Endodermal cell (in vitro differentiated cells): ENCODE data around the gene PDCD2L. TPM values are rescaled to one million over a fixed set of nuclear protein-coding genes. Genes with fewer than 3 reads are reported as not detected.
"Not testable (repeated sequence)": the region's sequence is repeated elsewhere in the genome, so short reads cannot be mapped to it uniquely, and the experiment has no call there.

Experiments
- DNase-seq: peaks from one replicate; pipeline ENCODE4 v3.0.0-alpha.2; 2017
- H3K27ac ChIP-seq: 2 replicates; pipeline ENCODE4 v1.5.1; 2013; ENCODE audit warnings: mild to moderate bottlenecking, low read depth, low read length, moderate library complexity
- H3K27me3 ChIP-seq: 2 replicates; pipeline ENCODE4 v1.6.1; 2013; ENCODE audit warnings: mild to moderate bottlenecking, low read length, moderate library complexity; ENCODE audit not compliant: insufficient read depth, control insufficient read depth, poor library complexity, severe bottlenecking
- H3K36me3 ChIP-seq: 2 replicates; pipeline ENCODE4 v1.7.0; 2013; ENCODE audit warnings: mild to moderate bottlenecking, low read length, moderate library complexity; ENCODE audit not compliant: control insufficient read depth, insufficient read depth
- H3K4me1 ChIP-seq: one replicate; pipeline ENCODE4 v1.7.0; 2013; ENCODE audit warnings: low read length; ENCODE audit not compliant: control insufficient read depth, insufficient read depth
- H3K4me3 ChIP-seq: 2 replicates; pipeline ENCODE4 v1.5.1; 2013; ENCODE audit warnings: mild to moderate bottlenecking, low read length, moderate library complexity
- H3K9ac ChIP-seq: 2 replicates; pipeline ENCODE4 v1.6.1; 2013; ENCODE audit warnings: mild to moderate bottlenecking, low read length, moderate library complexity; ENCODE audit not compliant: poor library complexity, severe bottlenecking; ENCODE audit errors: extremely low read depth
- H3K9me3 ChIP-seq: 2 replicates; pipeline ENCODE4 v1.6.1; 2013; ENCODE audit warnings: mild to moderate bottlenecking, low read length, moderate library complexity; ENCODE audit not compliant: control insufficient read depth
- H3K27ac Mint-ChIP-seq: 2 replicates; pipeline ENCODE4 v1.8.0; 2020; ENCODE audit warnings: mixed read lengths
- H3K27me3 Mint-ChIP-seq: 2 replicates; pipeline ENCODE4 v1.8.0; 2021; ENCODE audit warnings: mild to moderate bottlenecking, mixed read lengths; ENCODE audit not compliant: insufficient read depth
- H3K36me3 Mint-ChIP-seq: 2 replicates; pipeline ENCODE4 v1.8.0; 2020; ENCODE audit warnings: low read depth, mixed read lengths
- H3K4me1 Mint-ChIP-seq: 2 replicates; pipeline ENCODE4 v1.8.0; 2020; ENCODE audit warnings: mixed read lengths
- H3K4me3 Mint-ChIP-seq: 2 replicates; pipeline ENCODE4 v1.8.0; 2020; ENCODE audit warnings: mild to moderate bottlenecking, moderate library complexity, mixed read lengths
- H3K9me3 Mint-ChIP-seq: 2 replicates; pipeline ENCODE4 v1.8.0; 2020; ENCODE audit warnings: mild to moderate bottlenecking, mixed read lengths
- CTCF ChIP-seq: fragments of 200-600 bp; sonication (generic); conservative IDR thresholded peaks from 2 replicates; pipeline ENCODE4 v1.5.0; 2021; ENCODE audit warnings: antibody characterized with exemption, mild to moderate bottlenecking
- WGBS, 2 experiments: methylation state at CpG; one replicate each; pipeline versions ENCODE4 v1.1.5 to v1.1.7; 2013; ENCODE audit warnings: missing lambda C conversion rate in 2 of 2, mixed read lengths in 1 of 2; ENCODE audit not compliant: insufficient coverage in 1 of 2, insufficient read length in 1 of 2; 5-methylcytosine and 5-hydroxymethylcytosine counted together
- total RNA-seq, 2 donors: library from RNA; stranded (reverse); fragmentation: NEBNext Ultra II Directional in 1 of 2; extraction: Animal tissue kit (Norgen Biotek cat#: 25700) in 1 of 2; gene quantifications; 2 replicates in 1 of 2; 3 replicates in 1 of 2; pipeline ENCODE4 v1.2.1, GENCODE V29; 2021

The PDCD2L gene
- total RNA-seq, 2 donors from 2014 or later = 25.0 to 25.1 TPM

GRCh38 chr19:34399886-34400285, 4.3 kb upstream of the PDCD2L start:
- H3K27ac ChIP-seq = no peak overlapping the region
- H3K4me3 ChIP-seq = no peak overlapping the region
- Mint-ChIP-seq H3K9me3 (no peaks in the 10 kb centered on the region), H3K4me3 (no peak overlapping the region), H3K27me3 (no peaks in the 10 kb centered on the region), H3K4me1 (peaks cover 1% of the 10 kb centered on the region), H3K36me3 (peaks cover 50% of the 10 kb centered on the region), H3K27ac (no peak overlapping the region)
- H3K36me3 ChIP-seq = peaks cover 40% of the 10 kb centered on the region
- H3K27me3 ChIP-seq = no peaks in the 10 kb centered on the region
- TF ChIP-seq CTCF = no peak
- WGBS, 2 experiments = 93 to 98% methylated on average over 8 to 9 of the region's 9 CpGs
- no peaks in the 10 kb centered on the region for H3K9me3 ChIP-seq
- DNase-seq = no peak
- H3K4me1 ChIP-seq = no peaks in the 10 kb centered on the region
- no peak overlapping the region for H3K9ac ChIP-seq

- not testable (repeated sequence) for H3K27me3 ChIP-seq, H3K9ac ChIP-seq, H3K27ac ChIP-seq, H3K9me3 ChIP-seq, H3K4me1 ChIP-seq, H3K4me3 ChIP-seq, H3K4me3 Mint-ChIP-seq, H3K27me3 Mint-ChIP-seq, H3K4me1 Mint-ChIP-seq, H3K9me3 Mint-ChIP-seq, DNase-seq, H3K27ac Mint-ChIP-seq
- H3K36me3 Mint-ChIP-seq = peaks cover 48% of the 10 kb centered on the region
- peaks cover 37% of the 10 kb centered on the region for H3K36me3 ChIP-seq
- 84 to 94% methylated on average over 2 to 5 of the region's 8 CpGs for WGBS, 2 experiments
These were observed 3.4 kb upstream of the PDCD2L start for GRCh38 chr19:34400844-34401243.

- H3K4me1 ChIP-seq = no peaks in the 10 kb centered on the region
- 83 to 89% methylated on average over 4 to 8 of the region's 8 CpGs for WGBS, 2 experiments
- Mint-ChIP-seq H3K4me3 (no peak overlapping the region), H3K36me3 (peaks cover 42% of the 10 kb centered on the region), H3K27ac (peak overlapping the region; percentile 31), H3K4me1 (peaks cover 2% of the 10 kb centered on the region), H3K27me3 (no peaks in the 10 kb centered on the region), H3K9me3 (no peaks in the 10 kb centered on the region)
- no peak for DNase-seq
- no peaks in the 10 kb centered on the region for H3K27me3 ChIP-seq
- no peak overlapping the region for H3K4me3 ChIP-seq
- no peak overlapping the region for H3K27ac ChIP-seq
- TF ChIP-seq CTCF = no peak
- H3K9me3 ChIP-seq = no peaks in the 10 kb centered on the region
- H3K9ac ChIP-seq = no peak overlapping the region
- peaks cover 27% of the 10 kb centered on the region for H3K36me3 ChIP-seq
These were observed 2.1 kb upstream of the PDCD2L start for GRCh38 chr19:34402074-34402600.

DNA sequence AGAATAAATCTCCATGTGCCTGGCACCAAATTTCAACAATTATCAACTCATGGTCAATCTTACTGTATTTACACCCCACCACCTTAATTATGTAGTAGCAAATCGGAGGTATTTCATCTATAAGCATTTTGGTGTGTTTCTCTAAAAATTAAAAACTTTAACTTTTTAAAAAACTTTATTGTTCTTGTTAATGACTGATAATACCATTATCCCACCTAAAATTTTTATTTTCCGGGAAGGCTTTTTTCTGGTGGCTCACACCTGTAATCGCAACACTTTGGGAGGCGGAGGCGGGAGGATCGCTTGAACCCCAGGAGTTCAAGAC, 453 bp upstream of the PDCD2L start:
- Mint-ChIP-seq H3K9me3 (no peaks in the 10 kb centered on the region), H3K27ac (peak overlapping the region; percentile 89), H3K36me3 (peaks cover 31% of the 10 kb centered on the region), H3K4me1 (peaks cover 2% of the 10 kb centered on the region), H3K27me3 (no peaks in the 10 kb centered on the region), H3K4me3 (peak overlapping the region; percentile 84)
- Histone ChIP-seq H3K9me3 (no peaks in the 10 kb centered on the region), H3K9ac (no peak overlapping the region), H3K36me3 (peaks cover 25% of the 10 kb centered on the region), H3K27ac (no peak overlapping the region), H3K4me1 (no peaks in the 10 kb centered on the region), H3K27me3 (no peaks in the 10 kb centered on the region), H3K4me3 (peak overlapping the region; percentile 90)
- no peak for TF ChIP-seq CTCF
- 79% methylated on average over 6 of the region's 6 CpGs; no CpG with 5 or more reads in 1 of the 2 experiments for WGBS, 2 experiments
- DNase-seq = no peak
